ENCODE measurements around the gene RAB18. TPM values are rescaled to one million over a fixed set of nuclear protein-coding genes. Genes with fewer than 3 reads are reported as not detected.

The RAB18 gene
- total and polyA plus RNA-seq, 2 of the 8 experiments (the other 6 are each of a cell fraction or from before 2014, with no cell fraction given): 14.7 to 69.7 TPM

- TF ChIP-seq CHD7 (IDR thresholded peaks at IDR 0.05; ENCODE audit: insufficient replicate concordance, low read length) (no peak), EZH2 (IDR thresholded peaks at IDR 0.05; ENCODE audit: low read depth, low read length, severe bottlenecking) (no peak)
Observed at GRCh38 chr10:27503498-27504006, 552 bp upstream of the RAB18 start (continued).
